HUES6 (cell line): Measurements from ENCODE around the gene SALL3.

Experiments
- H3K27ac ChIP-seq: 2 replicates; pipeline ENCODE4 v1.7.0; 2013; ENCODE audit warnings: low read depth, mild to moderate bottlenecking, low read length, inconsistent platforms
- H3K27me3 ChIP-seq: 2 replicates; pipeline ENCODE4 v1.6.1; 2013; ENCODE audit warnings: low read length; ENCODE audit not compliant: control insufficient read depth, insufficient read depth
- H3K36me3 ChIP-seq: 2 replicates; pipeline ENCODE4 v1.6.1; 2013; ENCODE audit warnings: low read length; ENCODE audit not compliant: control insufficient read depth, insufficient read depth
- H3K4me1 ChIP-seq: 2 replicates; pipeline ENCODE4 v1.6.1; 2013; ENCODE audit warnings: low read length; ENCODE audit not compliant: control insufficient read depth, insufficient read depth
- H3K4me3 ChIP-seq: 2 replicates; pipeline ENCODE4 v1.5.1; 2013; ENCODE audit warnings: low read depth, low read length
- H3K9ac ChIP-seq: one replicate; pipeline ENCODE4 v1.6.1; 2013; ENCODE audit warnings: mild to moderate bottlenecking, low read length
- H3K9me3 ChIP-seq: 2 replicates; pipeline ENCODE4 v1.6.1; 2013; ENCODE audit warnings: low read depth, low read length; ENCODE audit not compliant: control insufficient read depth, insufficient read depth

Gene SALL3

GRCh38 chr18:78965260-78965659, 14.4 kb upstream of the SALL3 start:
- peaks cover 22% of the 10 kb centered on the region for H3K9me3 ChIP-seq
- H3K27ac ChIP-seq: no peak overlapping the region
- no peaks in the 10 kb centered on the region for H3K4me1 ChIP-seq

GRCh38 chr18:78965917-78966792, 13.5 kb upstream of the SALL3 start:
- peaks cover 25% of the 10 kb centered on the region for H3K27me3 ChIP-seq
- no peak overlapping the region for H3K9ac ChIP-seq
- no peak overlapping the region for H3K27ac ChIP-seq

More at GRCh38 chr18:78965260-78965659, 14.4 kb upstream of the SALL3 start:
- no peak overlapping the region for H3K9ac ChIP-seq
- peaks cover 17% of the 10 kb centered on the region; the same call in 1 of the 2 replicates for H3K27me3 ChIP-seq
- no peaks in the 10 kb centered on the region for H3K36me3 ChIP-seq
- no peak overlapping the region for H3K4me3 ChIP-seq

GRCh38 chr18:78966793-78967106, 12.9 kb upstream of the SALL3 start:
- Histone ChIP-seq H3K9ac (no peak overlapping the region), H3K4me3 (no peak overlapping the region), H3K27me3 (peaks cover 31% of the 10 kb centered on the region), H3K36me3 (no peaks in the 10 kb centered on the region), H3K4me1 (no peaks in the 10 kb centered on the region), H3K27ac (no peak overlapping the region), H3K9me3 (peaks cover 21% of the 10 kb centered on the region)

More at GRCh38 chr18:78965917-78966792, 13.5 kb upstream of the SALL3 start:
- no peak overlapping the region for H3K4me3 ChIP-seq
- H3K4me1 ChIP-seq: no peaks in the 10 kb centered on the region
- peaks cover 22% of the 10 kb centered on the region for H3K9me3 ChIP-seq
- no peaks in the 10 kb centered on the region for H3K36me3 ChIP-seq

GRCh38 chr18:78967692-78968091, 11.9 kb upstream of the SALL3 start:
- no peak overlapping the region for H3K9ac ChIP-seq

GRCh38 chr18:78969574-78970315, 9.9 kb upstream of the SALL3 start:
- H3K4me3 ChIP-seq: no peak overlapping the region
- H3K27ac ChIP-seq: no peak overlapping the region
- H3K27me3 ChIP-seq: peaks cover 61% of the 10 kb centered on the region
- H3K36me3 ChIP-seq: no peaks in the 10 kb centered on the region
- no peaks in the 10 kb centered on the region for H3K9me3 ChIP-seq
- peaks cover 9% of the 10 kb centered on the region for H3K4me1 ChIP-seq
- no peak overlapping the region for H3K9ac ChIP-seq

More at GRCh38 chr18:78967692-78968091, 11.9 kb upstream of the SALL3 start:
- Histone ChIP-seq H3K27ac (no peak overlapping the region), H3K4me1 (peaks cover 5% of the 10 kb centered on the region), H3K4me3 (no peak overlapping the region), H3K27me3 (peaks cover 41% of the 10 kb centered on the region), H3K36me3 (no peaks in the 10 kb centered on the region), H3K9me3 (peaks cover 11% of the 10 kb centered on the region)

- no peak overlapping the region for H3K4me3 ChIP-seq
- H3K27me3 ChIP-seq: peaks cover 72% of the 10 kb centered on the region
- H3K9me3 ChIP-seq: no peaks in the 10 kb centered on the region
- H3K9ac ChIP-seq: no peak overlapping the region
- peaks cover 19% of the 10 kb centered on the region for H3K4me1 ChIP-seq
- no peaks in the 10 kb centered on the region for H3K36me3 ChIP-seq
- no peak overlapping the region for H3K27ac ChIP-seq
Measured at GRCh38 chr18:78970774-78971333, 8.8 kb upstream of the SALL3 start.

- Histone ChIP-seq H3K9me3 (no peaks in the 10 kb centered on the region), H3K4me3 (no peak overlapping the region), H3K27me3 (peaks cover 81% of the 10 kb centered on the region), H3K36me3 (no peaks in the 10 kb centered on the region), H3K27ac (no peak overlapping the region), H3K9ac (no peak overlapping the region), H3K4me1 (peaks cover 27% of the 10 kb centered on the region)
Measured at GRCh38 chr18:78971511-78972245, 7.9 kb upstream of the SALL3 start.

GRCh38 chr18:78972385-78972918, 7.2 kb upstream of the SALL3 start:
- H3K4me3 ChIP-seq: no peak overlapping the region; the same call in 1 of the 2 replicates
- peaks cover 35% of the 10 kb centered on the region for H3K4me1 ChIP-seq

GRCh38 chr18:78972930-78973331, 6.7 kb upstream of the SALL3 start:
- Histone ChIP-seq H3K36me3 (no peaks in the 10 kb centered on the region), H3K9me3 (no peaks in the 10 kb centered on the region), H3K27ac (no peak overlapping the region), H3K9ac (no peak overlapping the region), H3K27me3 (peaks cover 93% of the 10 kb centered on the region), H3K4me3 (peak overlapping the region; percentile 59), H3K4me1 (peaks cover 35% of the 10 kb centered on the region)

More at GRCh38 chr18:78972385-78972918, 7.2 kb upstream of the SALL3 start:
- H3K9ac ChIP-seq: no peak overlapping the region
- no peaks in the 10 kb centered on the region for H3K9me3 ChIP-seq
- no peaks in the 10 kb centered on the region for H3K36me3 ChIP-seq
- H3K27ac ChIP-seq: no peak overlapping the region
- peaks cover 88% of the 10 kb centered on the region for H3K27me3 ChIP-seq

GRCh38 chr18:78973357-78974083, 6.1 kb upstream of the SALL3 start:
- peak overlapping the region; percentile 59 for H3K4me3 ChIP-seq
- peak overlapping the region; percentile 20 for H3K9ac ChIP-seq
- peaks cover 98% of the 10 kb centered on the region for H3K27me3 ChIP-seq
- H3K9me3 ChIP-seq: no peaks in the 10 kb centered on the region
- peaks cover 35% of the 10 kb centered on the region for H3K4me1 ChIP-seq
- H3K36me3 ChIP-seq: no peaks in the 10 kb centered on the region
- no peak overlapping the region for H3K27ac ChIP-seq
